ENCODE results near the gene PRKACB.
"Not testable (repeated sequence)": the region's sequence is repeated elsewhere in the genome, so short reads cannot be mapped to it uniquely, and the experiment has no call there.

The PRKACB gene

DNA sequence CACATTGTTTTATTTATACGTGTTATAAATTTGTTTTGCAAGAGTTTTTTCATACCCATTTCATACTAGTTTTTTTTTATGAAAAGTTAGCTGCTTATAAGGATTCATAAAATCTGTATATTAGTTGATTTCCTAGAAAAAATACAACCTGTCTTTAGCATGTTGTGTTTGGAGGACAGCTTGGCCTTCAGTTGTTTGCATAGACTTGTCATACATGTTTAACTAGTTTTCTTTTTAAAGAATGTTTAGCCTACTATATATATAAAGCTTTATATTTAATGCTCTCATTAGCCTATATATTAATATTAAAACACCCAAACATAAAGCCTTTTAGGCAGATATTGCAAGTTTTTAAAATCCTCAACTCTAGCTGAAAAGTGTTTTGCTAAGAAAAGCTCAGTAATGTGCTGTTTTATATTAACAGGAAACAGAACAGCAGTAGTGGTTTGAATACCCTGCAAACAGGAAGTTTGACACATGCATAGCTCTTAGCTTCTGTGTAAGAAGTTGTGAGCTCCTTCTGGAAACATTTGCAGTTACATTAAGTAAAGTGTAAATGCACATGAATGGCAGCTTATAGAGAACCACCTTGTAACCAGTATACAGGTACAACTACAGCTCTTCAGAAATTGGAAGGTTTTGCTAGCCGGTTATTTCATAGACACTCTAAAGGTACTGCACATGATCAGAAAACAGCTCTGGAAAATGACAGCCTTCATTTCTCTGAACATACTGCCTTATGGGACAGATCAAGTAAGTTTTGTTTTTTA is at the start of gene PRKACB:
Gene PRKACB (plus strand): TSS at position 476 of the 770 bp plus-strand sequence. CDS start 91 bp downstream, at position 567.
- peak; percentile 39 for DNase-seq (ENCODE audit: low spot score)

DNA sequence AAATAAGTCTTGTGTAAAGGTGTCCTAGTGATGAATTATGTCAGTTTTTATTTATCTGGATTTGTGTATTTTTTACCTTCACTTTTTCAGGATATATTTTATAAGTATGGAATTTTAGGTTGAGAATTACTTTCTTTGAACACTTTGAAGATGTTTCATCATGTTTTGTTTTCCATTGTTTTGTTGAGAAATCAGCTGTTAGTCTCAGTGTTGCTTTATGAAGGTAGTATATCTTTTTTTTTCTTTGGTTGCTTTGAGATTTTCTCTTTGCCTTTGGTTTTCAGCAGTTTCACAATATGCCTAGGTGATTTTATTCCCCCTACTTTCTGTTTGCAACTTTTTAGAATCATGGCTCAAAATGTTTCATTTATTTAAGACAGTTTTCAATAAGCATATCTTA is 48.8 kb upstream of the PRKACB start:
- no peak for DNase-seq (ENCODE audit: low spot score)

DNA sequence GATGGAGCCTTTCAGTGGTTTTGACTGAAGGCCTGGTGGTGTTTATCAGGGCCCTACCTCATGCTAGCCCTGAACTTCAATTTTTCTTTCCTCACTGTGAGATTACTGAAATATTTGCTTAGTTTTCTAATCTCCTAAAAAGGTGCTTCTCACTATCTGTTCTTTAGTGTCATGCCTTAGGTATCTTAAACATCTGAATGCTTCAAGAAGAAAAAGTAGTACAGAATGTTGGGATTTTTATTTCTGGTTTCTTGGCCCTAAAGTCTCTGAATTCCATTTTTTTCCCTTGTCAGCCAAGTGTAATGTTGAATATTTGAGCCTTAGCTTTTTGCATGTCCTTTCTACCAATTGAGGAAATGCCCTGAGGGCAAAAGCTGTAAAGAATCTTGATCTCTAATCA is 47.9 kb upstream of the PRKACB start:
- DNase-seq (ENCODE audit: low spot score): no peak

DNA sequence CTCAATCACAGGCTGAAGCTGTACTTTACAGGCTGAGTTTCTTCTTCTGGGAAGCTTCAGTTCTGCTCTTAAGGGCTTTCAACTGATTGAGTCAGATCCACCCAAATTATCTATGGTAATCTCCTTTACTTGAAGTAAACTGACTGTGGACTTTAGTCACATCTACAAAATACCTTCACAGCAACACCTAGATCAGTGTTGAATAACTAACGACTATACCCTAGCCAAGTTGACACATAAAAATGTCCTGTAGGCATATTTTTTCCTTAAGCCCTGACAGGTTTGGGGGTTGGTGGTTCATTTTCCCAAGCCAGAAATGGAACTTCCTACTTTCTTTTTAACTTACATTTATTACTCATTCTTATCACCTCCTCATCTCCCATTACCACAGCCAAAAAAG is 42.9 kb upstream of the PRKACB start:
- no peak for DNase-seq (ENCODE audit: low spot score)

DNA sequence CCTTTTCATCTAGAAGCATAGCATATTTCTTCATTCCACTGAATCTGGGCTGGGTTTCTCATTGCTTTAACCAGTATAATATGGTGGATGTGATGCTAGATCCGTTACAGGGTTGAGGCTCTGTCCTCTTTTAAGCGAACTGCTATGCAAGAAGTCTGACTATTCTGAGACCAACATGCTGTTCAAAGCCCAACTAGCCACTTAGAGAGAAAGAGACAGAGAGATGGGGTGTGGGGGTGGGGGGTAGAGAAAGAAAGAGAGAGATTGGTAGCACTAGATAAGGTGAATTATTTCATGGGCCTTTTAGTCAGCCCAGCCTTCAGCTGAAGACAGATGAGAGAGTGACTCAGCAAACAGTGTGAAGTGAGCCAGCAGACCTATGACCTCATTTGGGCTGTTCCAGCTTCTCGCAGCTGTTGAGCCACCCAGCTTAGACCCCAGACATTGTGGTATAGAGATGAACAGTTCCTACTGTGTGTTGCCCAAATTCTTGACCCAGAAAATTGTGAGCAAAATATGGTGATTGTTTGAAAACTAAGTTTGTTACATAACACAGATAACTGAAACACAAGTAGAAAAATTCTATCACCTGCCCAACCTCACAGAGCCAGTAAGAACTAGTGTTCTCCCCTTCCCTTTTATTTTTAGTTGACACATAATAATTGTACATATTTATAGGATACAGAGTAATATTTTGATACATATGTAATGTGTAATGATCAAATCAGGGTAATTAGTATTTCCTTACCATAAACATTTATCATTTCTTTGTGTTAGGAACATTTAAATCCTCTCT is 40.7 kb upstream of the PRKACB start:
- DNase-seq (ENCODE audit: low spot score): peak; percentile 80

DNA sequence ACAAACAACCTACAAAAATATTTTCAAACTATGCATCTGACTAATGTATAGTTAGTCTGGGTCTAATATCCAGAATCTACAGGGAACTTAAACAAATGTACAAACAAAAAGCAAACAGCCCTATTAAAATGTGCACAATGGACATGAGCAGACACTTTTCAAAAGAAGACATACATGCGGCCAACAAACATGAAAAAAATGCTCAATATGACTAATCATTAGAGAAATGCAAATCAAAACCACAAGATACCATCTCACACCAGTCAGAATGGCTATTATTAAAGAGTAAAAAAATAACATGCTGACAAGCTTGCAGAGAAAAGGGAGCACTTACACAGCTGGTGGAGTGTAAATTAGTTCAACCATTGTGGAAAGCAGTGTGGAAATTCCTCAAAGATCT is 36.5 kb upstream of the PRKACB start:
- DNase-seq (ENCODE audit: low spot score): not testable (repeated sequence)

DNA sequence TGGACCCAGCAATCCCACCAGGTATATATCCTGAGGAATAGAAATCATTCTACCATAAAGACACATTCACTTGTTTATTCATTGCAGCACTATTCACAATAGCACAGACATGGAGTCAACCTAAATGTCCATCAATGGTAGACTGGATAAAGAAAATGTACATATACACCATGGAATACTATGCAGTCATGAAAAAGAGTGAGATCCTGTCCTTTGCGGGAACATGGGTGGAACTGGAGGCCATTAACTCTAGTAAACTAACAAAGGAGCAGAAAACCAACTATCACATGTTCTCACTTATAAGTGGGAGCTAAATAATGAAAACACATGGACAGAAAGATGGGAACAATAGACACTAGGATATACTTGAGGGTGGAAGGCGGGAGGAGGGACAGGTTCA is 36.1 kb upstream of the PRKACB start:
- no peak for DNase-seq (ENCODE audit: low spot score)

DNA sequence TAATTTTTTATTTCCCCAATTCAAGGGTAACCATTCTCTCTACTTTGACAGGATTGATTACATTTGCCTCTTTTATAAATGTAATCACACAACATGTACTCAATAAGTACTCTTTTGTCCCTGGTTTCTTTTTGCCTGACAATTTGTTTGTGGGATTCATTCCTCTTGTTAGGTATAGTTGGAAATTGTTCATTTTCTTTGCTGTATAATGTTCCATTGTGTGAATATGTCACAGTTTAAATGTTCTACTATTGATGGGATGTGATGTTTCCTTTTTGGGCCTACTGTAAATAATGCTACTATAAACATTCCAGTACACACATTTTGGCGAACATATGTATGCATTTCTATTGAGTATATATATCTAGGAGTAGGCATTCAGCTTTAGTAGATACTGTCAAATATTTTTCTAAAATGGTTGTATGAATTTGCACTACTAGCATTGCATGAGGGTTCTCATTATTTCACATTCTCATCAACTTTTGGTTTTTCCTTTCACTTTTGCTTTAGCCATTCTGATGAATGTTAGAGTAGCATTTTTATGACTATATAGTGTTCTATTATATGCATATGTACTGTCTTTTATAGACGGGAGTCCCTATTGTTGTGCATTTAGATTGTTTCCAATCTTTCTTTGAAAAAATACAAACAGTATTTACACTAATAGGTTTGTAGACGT is 35.0 kb upstream of the PRKACB start:
- DNase-seq (ENCODE audit: low spot score): no peak

DNA sequence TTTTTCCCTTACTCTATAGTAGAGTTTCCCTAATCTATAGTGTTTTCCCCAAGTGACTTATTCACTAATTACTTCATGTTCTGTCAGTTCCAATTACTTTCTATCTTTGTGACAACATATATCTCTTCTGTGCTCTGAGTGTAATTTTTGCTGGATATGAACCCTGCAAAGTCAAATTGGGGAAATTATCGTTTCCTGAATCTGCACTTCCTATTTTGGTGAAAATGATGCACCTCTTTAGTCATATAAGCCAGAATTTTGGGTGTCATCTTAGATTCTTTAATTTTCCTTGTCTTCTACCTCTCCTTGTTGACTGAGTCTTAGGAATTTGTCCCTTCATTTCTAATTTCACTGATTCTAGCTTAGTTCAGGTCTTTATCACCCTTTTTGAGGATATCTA is 33.4 kb upstream of the PRKACB start:
- DNase-seq (ENCODE audit: low spot score): no peak

DNA sequence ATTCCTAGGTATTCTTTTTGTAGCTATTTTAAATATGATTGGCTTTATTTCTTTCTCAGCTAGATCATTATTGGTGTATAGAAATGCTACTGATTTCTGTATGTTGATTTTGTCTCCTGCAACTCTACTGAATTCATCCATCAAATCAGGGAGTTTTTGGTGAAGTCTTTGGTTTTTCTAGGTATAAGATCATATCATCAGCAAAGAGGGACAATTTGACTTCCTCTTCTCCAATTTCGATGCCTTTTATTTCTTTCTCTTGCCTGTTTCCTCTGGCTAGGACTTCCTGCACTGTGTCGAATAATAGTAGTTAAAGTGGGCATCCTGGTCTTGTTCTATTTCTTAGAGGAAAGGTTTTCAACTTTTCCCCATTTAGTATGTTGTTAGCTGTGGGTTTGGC is 27.5 kb upstream of the PRKACB start:
- no peak for DNase-seq (ENCODE audit: low spot score)

DNA sequence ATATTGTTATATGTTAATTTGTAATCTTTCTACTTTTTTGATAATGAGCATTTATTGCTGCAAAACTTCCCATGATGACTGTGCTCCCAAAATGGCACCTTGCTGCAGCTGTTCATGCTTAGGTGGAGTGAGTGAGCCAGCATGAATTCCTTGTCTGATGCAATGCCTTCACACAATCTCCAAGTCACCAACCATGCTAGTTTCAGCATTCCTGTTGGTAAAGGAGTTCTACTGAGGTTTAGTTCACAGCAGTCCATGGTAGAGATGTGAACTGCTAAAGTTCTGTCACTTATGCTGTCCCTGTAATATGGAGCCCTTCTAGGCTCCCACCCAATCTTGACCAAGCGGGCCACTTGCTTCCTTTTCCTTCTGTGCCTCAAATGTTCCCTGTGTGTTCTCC is 26.2 kb upstream of the PRKACB start:
- no peak for DNase-seq (ENCODE audit: low spot score)

DNA sequence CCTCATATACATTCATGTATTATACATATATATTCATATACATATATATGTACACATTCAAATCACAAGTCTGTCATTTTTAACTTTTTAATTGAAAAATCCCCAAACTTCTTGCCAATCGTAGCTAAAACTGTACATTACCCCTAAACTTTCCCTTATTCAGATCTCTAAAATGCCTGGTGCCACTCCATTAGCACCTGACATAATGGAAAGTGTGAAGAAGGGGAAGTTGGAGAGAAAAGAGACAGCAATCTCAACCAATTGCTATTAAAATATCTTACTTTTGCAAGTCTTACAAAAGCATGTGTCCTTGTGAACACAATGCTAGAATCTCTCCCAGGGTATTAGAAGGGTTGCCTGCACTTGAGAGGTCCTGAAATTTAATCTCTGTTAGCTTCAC is 22.7 kb upstream of the PRKACB start:
- DNase-seq (ENCODE audit: low spot score): no peak

DNA sequence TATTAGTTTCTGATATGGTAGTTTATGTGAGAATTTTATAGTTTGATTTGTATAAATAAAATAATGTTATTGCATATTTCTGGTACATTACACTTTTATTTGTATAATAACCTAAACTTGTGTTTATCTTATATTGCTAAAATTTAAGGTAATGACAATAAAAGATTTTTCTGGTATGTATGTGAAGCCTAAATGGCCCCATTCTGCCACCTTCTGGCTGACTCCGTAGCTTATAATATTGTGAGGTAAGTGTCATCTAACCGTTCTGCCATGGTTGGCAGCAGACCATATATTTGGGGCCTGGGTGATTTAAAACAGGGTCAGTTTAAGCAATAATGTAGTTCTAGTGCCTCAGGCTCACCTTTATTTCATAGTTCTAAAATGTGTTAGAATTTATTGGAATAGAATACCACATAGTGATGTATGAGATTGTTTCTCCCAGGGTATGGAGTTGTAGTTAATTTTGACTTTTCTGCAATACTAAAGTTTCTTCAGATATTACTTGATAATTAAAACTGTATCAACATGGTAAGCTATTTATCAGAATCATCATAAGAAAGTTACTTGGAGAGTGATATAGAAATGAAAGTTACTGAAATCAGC is 21.2 kb upstream of the PRKACB start:
- DNase-seq (ENCODE audit: low spot score): peak; percentile 79

DNA sequence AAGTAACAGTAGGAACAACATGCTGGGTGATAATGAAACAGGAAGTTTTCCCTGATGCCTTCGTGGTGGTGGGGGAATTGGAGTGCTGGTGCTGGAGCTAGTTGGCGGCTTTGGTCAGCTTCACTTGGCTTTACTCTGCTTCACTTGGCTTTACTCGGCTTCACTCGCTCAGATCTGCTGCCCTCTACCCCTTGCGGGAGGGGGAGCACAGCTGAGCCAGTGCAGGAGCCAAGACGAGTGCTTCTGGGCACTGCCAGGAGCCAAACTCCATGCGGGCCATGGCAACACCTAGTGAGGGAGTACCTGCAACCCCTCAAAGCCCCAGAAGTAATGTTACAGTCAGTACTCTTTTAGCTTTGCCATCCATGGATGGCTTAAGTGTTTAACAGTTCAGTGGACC is 10.6 kb upstream of the PRKACB start:
- peak; percentile 28 for DNase-seq (ENCODE audit: low spot score)

DNA sequence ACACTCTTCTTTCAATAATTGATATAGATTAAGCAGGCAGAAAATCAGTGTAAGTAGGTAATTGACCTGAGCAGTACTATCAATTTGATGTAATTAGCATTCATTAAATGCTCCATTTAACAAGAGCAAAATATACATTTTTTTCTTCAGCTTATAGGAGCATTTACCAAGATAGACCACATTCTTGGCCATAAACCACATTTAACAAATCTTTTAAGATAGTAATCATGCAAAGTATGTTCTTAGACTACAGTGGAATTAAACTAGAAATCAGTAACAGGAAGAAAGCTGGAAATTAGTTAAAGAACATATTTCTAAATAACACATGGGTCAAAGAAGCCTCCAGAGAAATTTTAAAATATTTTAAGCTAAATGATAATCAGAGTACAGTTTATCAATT is 8.7 kb upstream of the PRKACB start:
- no peak for DNase-seq (ENCODE audit: low spot score)

DNA sequence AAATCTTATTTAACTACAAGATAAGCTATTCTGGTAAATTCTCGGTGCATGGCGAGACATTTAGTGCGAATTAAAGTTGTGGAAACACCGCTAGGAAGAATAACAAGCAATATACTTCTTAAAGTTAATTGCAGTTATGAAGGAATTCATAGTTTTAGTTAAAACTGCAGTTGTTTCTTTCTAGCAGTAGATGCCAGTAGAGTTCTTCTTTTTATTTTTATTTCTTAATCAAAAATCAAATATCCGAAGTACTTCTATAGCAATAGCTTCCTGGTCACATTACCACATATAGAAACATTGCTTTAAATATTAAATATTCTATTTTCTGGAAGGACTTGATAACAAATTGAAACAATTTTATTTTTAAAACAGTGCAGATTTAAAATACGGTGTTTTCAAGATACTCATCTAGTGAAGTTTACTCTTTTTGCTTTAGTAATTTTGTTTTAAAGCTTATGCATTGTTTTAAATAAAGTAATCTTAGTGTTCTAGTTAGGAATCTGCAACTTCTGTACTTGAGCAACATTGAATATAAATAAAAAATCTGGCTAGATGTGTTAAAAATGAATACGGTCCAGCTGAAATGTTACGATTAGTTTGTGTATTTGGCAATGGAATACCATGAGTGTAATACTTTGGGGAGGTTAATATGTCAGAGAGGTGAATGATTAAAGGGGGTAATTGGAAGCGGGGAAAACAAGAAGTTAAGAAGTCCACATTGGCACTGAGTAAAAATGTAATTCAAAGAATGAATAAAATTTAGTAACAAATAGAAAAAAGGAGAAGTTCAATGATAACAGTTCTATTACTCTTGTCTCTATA is 2.7 kb upstream of the PRKACB start:
- no peak for DNase-seq (ENCODE audit: low spot score)

DNA sequence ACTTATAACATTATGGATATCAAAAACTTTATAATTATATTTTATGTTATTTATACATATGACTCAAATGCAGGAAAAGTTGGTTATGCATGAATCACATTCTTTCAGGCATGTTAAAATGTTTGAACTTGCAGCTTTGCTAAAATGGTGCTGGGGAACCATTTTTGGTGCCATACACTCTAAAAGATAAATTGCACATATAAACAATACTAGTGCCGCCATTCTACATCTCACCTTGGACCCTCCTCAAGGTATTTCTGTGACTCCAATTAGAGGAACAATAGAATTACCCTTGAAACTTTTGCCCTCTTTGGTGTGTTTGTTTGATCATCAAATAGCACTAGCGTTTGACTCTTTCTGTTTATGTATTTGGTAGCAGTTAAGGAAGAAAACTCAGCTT is 997 bp downstream of the PRKACB start:
- no peak for DNase-seq (ENCODE audit: low spot score)

DNA sequence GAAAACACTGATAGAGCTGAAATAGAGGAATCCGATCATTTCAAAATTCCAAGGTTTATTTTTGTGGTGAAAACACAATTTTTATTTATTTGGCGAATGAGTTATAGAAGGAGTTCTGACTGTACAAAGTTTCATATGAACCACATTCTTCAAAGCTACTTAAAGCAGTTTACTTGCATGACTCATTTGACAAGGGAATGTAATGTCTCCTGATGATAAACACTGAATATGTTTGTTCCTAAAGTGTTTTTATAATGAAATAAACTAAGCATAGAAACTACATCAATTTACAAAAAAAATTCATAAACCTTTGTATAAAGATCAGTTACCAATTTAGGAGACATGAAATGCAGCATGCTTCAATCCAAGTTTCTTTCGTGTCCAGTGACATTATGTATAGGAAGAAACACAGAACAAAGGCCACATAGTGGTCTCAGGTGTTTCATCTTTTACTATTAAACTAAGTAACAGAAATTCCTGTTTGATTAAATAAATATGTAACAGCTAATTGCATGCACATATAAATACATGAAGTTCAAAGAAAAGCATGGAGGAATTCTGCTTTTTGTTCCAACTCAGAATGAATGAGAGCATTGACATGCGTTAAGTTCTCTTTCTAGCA is 2.5 kb downstream of the PRKACB start:
- DNase-seq (ENCODE audit: low spot score): no peak

DNA sequence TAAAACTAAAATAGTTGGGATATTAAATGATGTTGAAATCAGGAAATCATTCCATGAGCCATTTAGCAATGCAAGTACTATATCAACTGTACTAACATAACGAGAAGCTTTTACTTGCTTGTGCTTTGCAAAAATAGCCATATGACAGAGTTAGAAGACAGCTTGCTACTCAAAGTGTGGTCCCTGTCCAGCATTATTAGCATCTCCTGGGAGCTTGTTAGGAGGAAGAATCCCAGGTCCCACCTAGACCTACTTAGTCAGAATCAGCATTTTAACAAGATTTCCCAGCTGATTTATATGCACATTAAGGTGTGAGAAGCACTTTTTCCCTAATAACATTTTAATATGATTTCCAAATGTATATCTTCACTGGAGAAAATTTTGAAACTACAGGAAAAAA is 4.7 kb downstream of the PRKACB start:
- no peak for DNase-seq (ENCODE audit: low spot score)

DNA sequence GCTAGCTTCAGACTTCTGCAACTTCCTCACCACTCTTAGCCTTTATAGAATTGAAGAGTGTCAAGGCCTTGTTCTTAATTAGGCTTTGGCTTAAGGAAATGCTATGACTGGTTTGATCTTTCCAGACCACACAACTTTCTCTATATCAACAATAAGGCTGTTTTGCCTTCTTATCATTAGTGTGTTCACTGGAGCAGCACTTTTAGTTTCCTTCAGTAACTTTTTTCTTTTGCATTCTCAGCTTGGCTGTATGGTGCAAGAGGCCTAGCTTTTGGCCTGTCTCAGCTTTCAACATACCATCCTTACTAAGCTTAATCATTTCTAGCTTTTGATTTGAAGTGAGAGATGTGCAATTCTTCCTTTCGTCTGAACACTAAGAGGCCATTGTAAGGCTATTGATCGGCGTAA is 8.6 kb downstream of the PRKACB start:
- no peak for DNase-seq (ENCODE audit: low spot score)

DNA sequence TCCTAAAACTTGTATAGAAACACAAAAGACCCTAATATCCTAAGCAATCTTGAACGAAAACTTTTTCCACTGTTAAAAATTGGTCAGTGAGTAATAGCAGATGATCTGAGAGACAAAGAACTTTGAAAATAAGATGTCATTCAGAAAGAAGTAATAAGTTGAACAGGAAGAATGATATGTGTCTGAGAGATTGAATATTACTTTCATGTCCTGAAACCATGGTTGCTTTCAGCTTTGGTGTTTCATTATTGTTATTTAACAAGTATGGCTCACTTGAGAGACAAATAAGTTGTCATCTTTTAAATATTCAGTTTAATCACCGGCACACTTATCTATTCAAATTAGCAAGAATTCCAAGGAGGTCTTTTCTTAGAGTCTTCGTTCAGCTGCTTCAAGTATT is 11.4 kb downstream of the PRKACB start:
- no peak for DNase-seq (ENCODE audit: low spot score)
